Right lobe of liver (tissue), 4 donors: ENCODE results near the gene GJC1.

Source experiments
- CTCF ChIP-seq, 4 donors: fragments of 200-600 bp in 3 of 4; fragments of 450-650 bp in 1 of 4; IDR thresholded peaks; one replicate each; pipeline versions ENCODE4 v1.5.1 to v1.8.0; 2016 to 2022; ENCODE audit warnings: antibody characterized with exemption in 4 of 4, mild to moderate bottlenecking in 2 of 4
- POLR2A ChIP-seq: fragments of 450-650 bp; IDR thresholded peaks from one replicate; pipeline ENCODE4 v1.6.1; 2017; ENCODE audit warnings: antibody characterized with exemption, mild to moderate bottlenecking
- donor health status: DM: no; HTN: no; CAD: no.
- donor health status: DM: no; HTN: no; CAD: no.
- donor health status: DM: no; HTN: yes; CAD: no.

GRCh38 chr17:44842748-44843147, 12.7 kb upstream of the GJC1 start:
- TF ChIP-seq CTCF (IDR thresholded peaks at IDR 0.05) (no peak), POLR2A (no peak)
